ENCODE results near the gene STAC3.

DNA sequence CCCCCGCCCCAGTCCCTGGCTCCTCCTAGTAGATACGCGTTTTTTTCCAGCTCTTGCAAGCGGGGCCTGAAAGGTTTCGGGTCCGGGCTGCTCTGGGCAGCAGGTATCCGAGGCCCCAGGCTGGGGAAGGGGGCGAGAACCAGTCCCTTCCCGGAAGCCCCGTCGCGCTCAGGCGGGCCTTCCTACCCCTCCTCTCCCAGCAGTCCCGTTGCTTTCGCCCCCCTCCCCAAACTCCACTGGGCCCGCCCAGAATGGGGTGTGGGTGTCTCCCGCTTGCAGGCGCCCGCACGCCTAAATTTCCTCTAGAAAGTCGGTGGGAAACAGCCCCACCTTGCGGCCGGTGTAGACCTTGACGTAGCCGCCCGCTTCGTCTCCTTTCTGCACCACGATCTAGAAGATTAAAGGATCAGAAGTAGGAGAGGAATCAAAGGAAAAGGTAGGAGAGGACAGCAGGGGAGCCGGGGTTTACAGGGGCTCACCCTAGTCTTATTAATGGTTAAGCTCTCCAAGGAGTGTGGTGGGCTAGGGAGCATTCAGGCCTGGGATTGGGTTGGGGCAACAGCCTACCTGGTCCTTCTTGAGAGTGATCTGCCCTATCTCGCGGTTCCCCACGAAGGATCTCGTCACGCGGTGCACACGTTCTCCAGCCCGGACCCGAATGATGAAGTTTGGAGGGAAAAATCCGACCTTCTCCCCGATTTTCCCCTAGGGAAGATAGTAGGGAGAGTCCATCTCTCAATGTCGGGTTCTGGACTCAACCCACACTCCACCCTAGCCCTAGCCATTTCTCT, 7.3 kb downstream of the STAC3 start:
- TF ChIP-seq, protein P1, sequence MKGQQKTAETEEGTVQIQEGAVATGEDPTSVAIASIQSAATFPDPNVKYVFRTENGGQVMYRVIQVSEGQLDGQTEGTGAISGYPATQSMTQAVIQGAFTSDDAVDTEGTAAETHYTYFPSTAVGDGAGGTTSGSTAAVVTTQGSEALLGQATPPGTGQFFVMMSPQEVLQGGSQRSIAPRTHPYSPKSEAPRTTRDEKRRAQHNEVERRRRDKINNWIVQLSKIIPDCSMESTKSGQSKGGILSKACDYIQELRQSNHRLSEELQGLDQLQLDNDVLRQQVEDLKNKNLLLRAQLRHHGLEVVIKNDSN (CRISPR knock-in tag; IDR thresholded peaks at IDR 0.05): no peak
- TF ChIP-seq CREB1 (CRISPR knock-in tag; IDR thresholded peaks at IDR 0.05): no peak
- TF ChIP-seq KAT7 (CRISPR knock-in tag; IDR thresholded peaks at IDR 0.05; ENCODE audit: borderline replicate concordance): no peak
- TF ChIP-seq, protein P2, sequence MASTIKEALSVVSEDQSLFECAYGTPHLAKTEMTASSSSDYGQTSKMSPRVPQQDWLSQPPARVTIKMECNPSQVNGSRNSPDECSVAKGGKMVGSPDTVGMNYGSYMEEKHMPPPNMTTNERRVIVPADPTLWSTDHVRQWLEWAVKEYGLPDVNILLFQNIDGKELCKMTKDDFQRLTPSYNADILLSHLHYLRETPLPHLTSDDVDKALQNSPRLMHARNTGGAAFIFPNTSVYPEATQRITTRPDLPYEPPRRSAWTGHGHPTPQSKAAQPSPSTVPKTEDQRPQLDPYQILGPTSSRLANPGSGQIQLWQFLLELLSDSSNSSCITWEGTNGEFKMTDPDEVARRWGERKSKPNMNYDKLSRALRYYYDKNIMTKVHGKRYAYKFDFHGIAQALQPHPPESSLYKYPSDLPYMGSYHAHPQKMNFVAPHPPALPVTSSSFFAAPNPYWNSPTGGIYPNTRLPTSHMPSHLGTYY (CRISPR knock-in tag; IDR thresholded peaks at IDR 0.05): no peak
- TF ChIP-seq, protein P3, sequence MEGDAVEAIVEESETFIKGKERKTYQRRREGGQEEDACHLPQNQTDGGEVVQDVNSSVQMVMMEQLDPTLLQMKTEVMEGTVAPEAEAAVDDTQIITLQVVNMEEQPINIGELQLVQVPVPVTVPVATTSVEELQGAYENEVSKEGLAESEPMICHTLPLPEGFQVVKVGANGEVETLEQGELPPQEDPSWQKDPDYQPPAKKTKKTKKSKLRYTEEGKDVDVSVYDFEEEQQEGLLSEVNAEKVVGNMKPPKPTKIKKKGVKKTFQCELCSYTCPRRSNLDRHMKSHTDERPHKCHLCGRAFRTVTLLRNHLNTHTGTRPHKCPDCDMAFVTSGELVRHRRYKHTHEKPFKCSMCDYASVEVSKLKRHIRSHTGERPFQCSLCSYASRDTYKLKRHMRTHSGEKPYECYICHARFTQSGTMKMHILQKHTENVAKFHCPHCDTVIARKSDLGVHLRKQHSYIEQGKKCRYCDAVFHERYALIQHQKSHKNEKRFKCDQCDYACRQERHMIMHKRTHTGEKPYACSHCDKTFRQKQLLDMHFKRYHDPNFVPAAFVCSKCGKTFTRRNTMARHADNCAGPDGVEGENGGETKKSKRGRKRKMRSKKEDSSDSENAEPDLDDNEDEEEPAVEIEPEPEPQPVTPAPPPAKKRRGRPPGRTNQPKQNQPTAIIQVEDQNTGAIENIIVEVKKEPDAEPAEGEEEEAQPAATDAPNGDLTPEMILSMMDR (IDR thresholded peaks at IDR 0.05): peak; percentile 55; the same call in 1 of the 2 replicates
- TF ChIP-seq, protein P4, sequence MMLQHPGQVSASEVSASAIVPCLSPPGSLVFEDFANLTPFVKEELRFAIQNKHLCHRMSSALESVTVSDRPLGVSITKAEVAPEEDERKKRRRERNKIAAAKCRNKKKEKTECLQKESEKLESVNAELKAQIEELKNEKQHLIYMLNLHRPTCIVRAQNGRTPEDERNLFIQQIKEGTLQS (CRISPR knock-in tag; conservative IDR thresholded peaks at IDR 0.05): no peak
- TF ChIP-seq MYBL2 (CRISPR knock-in tag; IDR thresholded peaks at IDR 0.05): no peak
- TF ChIP-seq, protein P5, sequence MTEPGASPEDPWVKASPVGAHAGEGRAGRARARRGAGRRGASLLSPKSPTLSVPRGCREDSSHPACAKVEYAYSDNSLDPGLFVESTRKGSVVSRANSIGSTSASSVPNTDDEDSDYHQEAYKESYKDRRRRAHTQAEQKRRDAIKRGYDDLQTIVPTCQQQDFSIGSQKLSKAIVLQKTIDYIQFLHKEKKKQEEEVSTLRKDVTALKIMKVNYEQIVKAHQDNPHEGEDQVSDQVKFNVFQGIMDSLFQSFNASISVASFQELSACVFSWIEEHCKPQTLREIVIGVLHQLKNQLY (CRISPR knock-in tag; IDR thresholded peaks at IDR 0.05): no peak
- no peak for TF ChIP-seq FOXP1 (CRISPR knock-in tag; IDR thresholded peaks at IDR 0.05; ENCODE audit: borderline replicate concordance)
- TF ChIP-seq TEAD4 (CRISPR knock-in tag; IDR thresholded peaks at IDR 0.05): no peak
- TF ChIP-seq, protein P6, sequence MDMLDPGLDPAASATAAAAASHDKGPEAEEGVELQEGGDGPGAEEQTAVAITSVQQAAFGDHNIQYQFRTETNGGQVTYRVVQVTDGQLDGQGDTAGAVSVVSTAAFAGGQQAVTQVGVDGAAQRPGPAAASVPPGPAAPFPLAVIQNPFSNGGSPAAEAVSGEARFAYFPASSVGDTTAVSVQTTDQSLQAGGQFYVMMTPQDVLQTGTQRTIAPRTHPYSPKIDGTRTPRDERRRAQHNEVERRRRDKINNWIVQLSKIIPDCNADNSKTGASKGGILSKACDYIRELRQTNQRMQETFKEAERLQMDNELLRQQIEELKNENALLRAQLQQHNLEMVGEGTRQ (CRISPR knock-in tag; IDR thresholded peaks at IDR 0.05): no peak
- TF ChIP-seq, protein P7, sequence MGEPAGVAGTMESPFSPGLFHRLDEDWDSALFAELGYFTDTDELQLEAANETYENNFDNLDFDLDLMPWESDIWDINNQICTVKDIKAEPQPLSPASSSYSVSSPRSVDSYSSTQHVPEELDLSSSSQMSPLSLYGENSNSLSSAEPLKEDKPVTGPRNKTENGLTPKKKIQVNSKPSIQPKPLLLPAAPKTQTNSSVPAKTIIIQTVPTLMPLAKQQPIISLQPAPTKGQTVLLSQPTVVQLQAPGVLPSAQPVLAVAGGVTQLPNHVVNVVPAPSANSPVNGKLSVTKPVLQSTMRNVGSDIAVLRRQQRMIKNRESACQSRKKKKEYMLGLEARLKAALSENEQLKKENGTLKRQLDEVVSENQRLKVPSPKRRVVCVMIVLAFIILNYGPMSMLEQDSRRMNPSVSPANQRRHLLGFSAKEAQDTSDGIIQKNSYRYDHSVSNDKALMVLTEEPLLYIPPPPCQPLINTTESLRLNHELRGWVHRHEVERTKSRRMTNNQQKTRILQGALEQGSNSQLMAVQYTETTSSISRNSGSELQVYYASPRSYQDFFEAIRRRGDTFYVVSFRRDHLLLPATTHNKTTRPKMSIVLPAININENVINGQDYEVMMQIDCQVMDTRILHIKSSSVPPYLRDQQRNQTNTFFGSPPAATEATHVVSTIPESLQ (CRISPR knock-in tag; IDR thresholded peaks at IDR 0.05): no peak
- TF ChIP-seq NFYB (CRISPR knock-in tag; conservative IDR thresholded peaks at IDR 0.05; ENCODE audit: low read depth): no peak
- TF ChIP-seq NFE2L1 (CRISPR knock-in tag; IDR thresholded peaks at IDR 0.05): no peak
